Amygdala (tissue), 56 donors: ENCODE results near the gene GPHN.

Source experiments
- DNase-seq, 56 donors: peaks; one replicate each; lab custom pipeline; 2025; lab: John Stamatoyannopoulos, UW

Gene GPHN

GRCh38 chr14:67192366-67192765 is 684.4 kb downstream of the GPHN start:
- no peak for DNase-seq

GRCh38 chr14:67195279-67195678 is 687.3 kb downstream of the GPHN start:
- no peak for DNase-seq

- no peak for DNase-seq
Observed at GRCh38 chr14:67199016-67199415, 691.1 kb downstream of the GPHN start.

- DNase-seq: peak in 1 of 56 donors; percentile 5
Observed at GRCh38 chr14:67207810-67208209, 699.9 kb downstream of the GPHN start.

GRCh38 chr14:67218126-67218525 is 710.2 kb downstream of the GPHN start:
- DNase-seq: no peak

- DNase-seq: no peak
Observed at GRCh38 chr14:67221248-67221981, 713.5 kb downstream of the GPHN start.

GRCh38 chr14:67221982-67222328 is 714.0 kb downstream of the GPHN start:
- no peak for DNase-seq

GRCh38 chr14:67225523-67225922 is 717.6 kb downstream of the GPHN start:
- no peak for DNase-seq

- DNase-seq: no peak
Observed at GRCh38 chr14:67228325-67228984, 720.5 kb downstream of the GPHN start.
